Neural crest cell (in vitro differentiated cells): ENCODE results near the gene TMCC2. TPM values are rescaled to one million over a fixed set of nuclear protein-coding genes. Genes with fewer than 3 reads are reported as not detected.

Experiments
- DNase-seq: peaks from one replicate; pipeline ENCODE4 v3.0.0; 2021; ENCODE audit warnings: low read depth, mixed read lengths, low spot score
- H3K27ac Mint-ChIP-seq: one replicate; pipeline ENCODE4 v1.8.0; 2021; ENCODE audit warnings: mild to moderate bottlenecking, mixed read lengths; ENCODE audit not compliant: unreplicated experiment
- H3K27me3 Mint-ChIP-seq: 2 replicates; pipeline ENCODE4 v1.8.0; 2021; ENCODE audit warnings: low read depth, mild to moderate bottlenecking, mixed read lengths
- H3K36me3 Mint-ChIP-seq: 2 replicates; pipeline ENCODE4 v1.8.0; 2021; ENCODE audit warnings: low read depth, mild to moderate bottlenecking, mixed read lengths
- H3K4me1 Mint-ChIP-seq: 2 replicates; pipeline ENCODE4 v1.8.0; 2021; ENCODE audit warnings: mixed read lengths
- H3K4me3 Mint-ChIP-seq: one replicate; pipeline ENCODE4 v1.8.0; 2021; ENCODE audit warnings: mild to moderate bottlenecking, mixed read lengths
- H3K9me3 Mint-ChIP-seq: 2 replicates; pipeline ENCODE4 v1.8.0; 2021; ENCODE audit warnings: mixed read lengths
- total RNA-seq: library from RNA; stranded (reverse); gene quantifications from 2 replicates; pipeline ENCODE4 v1.2.1, GENCODE V29; 2021
- TF ChIP-seq, protein P1 (sequence below): fragments of 200-600 bp; sonication (generic); conservative IDR thresholded peaks from 2 replicates; pipeline ENCODE4 v1.5.0; 2021; ENCODE audit warnings: antibody characterized with exemption, mild to moderate bottlenecking

TMCC2 gene
- total RNA-seq, 1 donor from 2014 or later, result 16.1 TPM

DNA sequence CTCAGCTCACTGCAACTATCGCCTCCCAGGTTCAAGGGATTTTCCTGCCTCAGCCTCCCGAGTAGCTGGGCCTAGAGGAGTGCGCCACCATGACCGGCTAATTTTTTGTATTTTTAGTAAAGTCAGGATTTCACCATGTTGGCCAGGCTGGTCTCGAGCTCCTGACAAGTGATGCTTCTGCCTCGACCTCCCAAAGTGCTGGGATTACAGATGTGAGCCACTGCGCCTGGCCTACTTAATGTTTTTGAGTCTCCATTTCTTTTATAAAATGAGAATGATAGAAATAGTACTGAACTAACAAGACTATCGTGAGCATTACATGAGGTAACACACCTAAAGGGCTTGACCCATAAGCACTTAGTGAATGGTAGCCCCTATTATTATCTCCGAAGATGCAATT lies 72.4 kb downstream of the TMCC2 start:
- no peaks in the 10 kb centered on the region for H3K9me3 Mint-ChIP-seq
- peaks cover 72% of the 10 kb centered on the region for H3K4me1 Mint-ChIP-seq
- TF ChIP-seq, protein P1, sequence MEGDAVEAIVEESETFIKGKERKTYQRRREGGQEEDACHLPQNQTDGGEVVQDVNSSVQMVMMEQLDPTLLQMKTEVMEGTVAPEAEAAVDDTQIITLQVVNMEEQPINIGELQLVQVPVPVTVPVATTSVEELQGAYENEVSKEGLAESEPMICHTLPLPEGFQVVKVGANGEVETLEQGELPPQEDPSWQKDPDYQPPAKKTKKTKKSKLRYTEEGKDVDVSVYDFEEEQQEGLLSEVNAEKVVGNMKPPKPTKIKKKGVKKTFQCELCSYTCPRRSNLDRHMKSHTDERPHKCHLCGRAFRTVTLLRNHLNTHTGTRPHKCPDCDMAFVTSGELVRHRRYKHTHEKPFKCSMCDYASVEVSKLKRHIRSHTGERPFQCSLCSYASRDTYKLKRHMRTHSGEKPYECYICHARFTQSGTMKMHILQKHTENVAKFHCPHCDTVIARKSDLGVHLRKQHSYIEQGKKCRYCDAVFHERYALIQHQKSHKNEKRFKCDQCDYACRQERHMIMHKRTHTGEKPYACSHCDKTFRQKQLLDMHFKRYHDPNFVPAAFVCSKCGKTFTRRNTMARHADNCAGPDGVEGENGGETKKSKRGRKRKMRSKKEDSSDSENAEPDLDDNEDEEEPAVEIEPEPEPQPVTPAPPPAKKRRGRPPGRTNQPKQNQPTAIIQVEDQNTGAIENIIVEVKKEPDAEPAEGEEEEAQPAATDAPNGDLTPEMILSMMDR, result no peak
- no peaks in the 10 kb centered on the region for H3K27me3 Mint-ChIP-seq
- H3K27ac Mint-ChIP-seq, result peak overlapping the region; percentile 98
- no peak for DNase-seq
- H3K36me3 Mint-ChIP-seq, result peaks cover 10% of the 10 kb centered on the region
- peak overlapping the region; percentile 79 for H3K4me3 Mint-ChIP-seq

DNA sequence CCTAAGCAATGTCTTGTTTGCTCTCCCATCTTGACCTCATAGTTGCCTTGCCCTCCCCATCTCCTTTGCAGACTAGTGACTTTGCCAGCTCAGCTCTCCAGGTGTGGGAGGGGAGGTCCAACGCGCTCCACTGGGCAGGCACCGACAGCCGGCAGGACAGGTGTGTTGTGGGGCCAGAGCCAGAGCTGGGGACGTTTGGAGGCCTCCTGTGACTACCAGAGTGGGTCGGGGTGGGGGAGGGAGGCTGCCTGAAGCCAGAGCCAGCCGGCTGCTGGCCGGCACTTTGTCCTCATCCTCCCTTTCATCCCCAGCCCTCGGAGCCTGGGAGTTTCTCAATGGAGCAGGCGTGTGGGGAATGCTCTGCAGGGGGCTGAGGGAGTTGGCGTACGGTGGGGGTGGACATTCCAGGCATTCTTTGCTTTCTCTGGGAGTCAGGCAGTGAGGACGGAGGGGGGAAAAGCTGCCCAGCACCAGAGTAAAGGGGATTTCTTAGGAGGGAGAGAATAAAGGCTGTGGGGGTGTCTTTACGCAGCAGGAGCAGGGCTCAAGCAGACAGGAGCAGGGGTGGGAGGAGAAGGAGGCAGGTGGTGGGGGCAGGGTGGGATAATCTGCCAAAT lies 73.6 kb downstream of the TMCC2 start:
- DNase-seq, result peak; percentile 61
- TF ChIP-seq, protein P1, result no peak
- peak overlapping the region; percentile 79 for H3K4me3 Mint-ChIP-seq
- peaks cover 62% of the 10 kb centered on the region for H3K4me1 Mint-ChIP-seq
- peaks cover 13% of the 10 kb centered on the region for H3K36me3 Mint-ChIP-seq
- H3K9me3 Mint-ChIP-seq, result no peaks in the 10 kb centered on the region
- H3K27me3 Mint-ChIP-seq, result no peaks in the 10 kb centered on the region
- peak overlapping the region; percentile 98 for H3K27ac Mint-ChIP-seq

DNA sequence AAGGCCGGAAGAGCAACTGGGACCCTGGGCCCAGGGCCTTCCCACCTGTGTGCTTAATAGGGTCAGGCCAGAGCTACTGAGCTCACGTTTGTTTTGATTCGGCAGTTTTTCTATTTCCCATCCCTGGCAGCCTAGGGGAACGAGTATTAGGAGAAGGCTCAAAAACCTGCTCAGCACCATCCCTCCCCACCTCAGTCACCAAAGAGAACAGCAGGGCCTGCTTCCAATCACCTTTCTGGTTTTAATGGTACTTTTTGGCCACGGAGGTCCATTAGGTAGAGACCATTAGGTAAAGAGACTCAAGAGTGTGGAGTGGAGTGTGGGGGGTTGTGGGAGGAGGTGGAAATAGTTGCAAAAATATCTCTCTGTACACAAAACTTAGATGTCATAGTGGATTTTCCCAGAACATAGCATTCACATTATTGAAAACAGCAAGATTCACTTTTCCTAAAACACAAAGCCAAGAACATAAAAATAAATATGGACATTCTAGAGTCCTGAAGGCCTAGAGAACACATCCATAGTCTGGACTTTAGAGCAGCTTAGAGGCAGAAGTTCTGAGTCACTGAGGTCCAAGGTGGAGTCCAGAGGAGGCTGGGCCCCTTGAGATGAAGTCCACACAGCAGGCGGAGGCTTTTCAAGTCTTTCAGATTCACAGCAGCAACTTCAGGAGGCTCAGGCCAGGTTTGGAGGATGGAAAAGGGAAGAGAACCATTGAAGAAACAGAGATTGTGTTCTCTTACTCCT lies 74.3 kb downstream of the TMCC2 start:
- Mint-ChIP-seq H3K36me3 (peaks cover 16% of the 10 kb centered on the region), H3K9me3 (no peaks in the 10 kb centered on the region), H3K4me3 (peak overlapping the region; percentile 79), H3K27ac (peak overlapping the region; percentile 98), H3K27me3 (no peaks in the 10 kb centered on the region), H3K4me1 (peaks cover 60% of the 10 kb centered on the region)
- DNase-seq, result no peak
- TF ChIP-seq, protein P1, result no peak

DNA sequence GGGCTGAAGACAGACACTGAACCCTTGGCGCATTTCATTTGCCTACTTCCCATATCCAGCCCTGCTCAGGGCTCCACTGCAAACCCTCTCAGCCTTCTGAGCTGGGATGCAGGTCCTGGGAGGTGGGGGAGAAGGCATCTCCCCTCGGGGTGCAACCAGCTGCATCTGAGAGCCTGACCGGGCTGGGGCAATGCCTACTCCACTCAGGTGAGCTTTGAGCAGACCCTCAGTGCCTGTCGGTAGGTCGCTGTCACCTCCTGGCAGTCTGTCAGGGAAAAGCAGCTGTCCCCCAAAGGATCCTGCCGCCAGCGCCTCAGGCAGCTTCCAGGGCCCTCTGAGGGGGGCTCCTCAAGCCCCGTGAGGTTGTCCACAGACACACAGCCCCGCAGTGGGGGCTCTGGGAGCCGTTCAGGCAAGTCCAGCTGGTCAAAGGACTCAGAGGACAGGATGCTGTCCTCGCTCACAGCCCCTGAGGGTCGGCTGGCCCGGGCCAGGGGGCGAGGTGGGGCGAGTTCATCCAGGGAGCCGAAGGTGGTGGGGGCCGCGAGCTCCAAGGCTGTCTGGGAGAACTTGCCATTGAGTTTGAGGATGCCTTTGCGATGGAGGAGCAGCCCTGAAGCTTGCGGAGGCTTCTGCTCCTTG lies 75.6 kb downstream of the TMCC2 start:
- Mint-ChIP-seq H3K9me3 (no peaks in the 10 kb centered on the region), H3K36me3 (peaks cover 24% of the 10 kb centered on the region), H3K27ac (no peak overlapping the region), H3K4me1 (peaks cover 46% of the 10 kb centered on the region), H3K4me3 (no peak overlapping the region), H3K27me3 (no peaks in the 10 kb centered on the region)
- DNase-seq, result no peak
- TF ChIP-seq, protein P1, result no peak

DNA sequence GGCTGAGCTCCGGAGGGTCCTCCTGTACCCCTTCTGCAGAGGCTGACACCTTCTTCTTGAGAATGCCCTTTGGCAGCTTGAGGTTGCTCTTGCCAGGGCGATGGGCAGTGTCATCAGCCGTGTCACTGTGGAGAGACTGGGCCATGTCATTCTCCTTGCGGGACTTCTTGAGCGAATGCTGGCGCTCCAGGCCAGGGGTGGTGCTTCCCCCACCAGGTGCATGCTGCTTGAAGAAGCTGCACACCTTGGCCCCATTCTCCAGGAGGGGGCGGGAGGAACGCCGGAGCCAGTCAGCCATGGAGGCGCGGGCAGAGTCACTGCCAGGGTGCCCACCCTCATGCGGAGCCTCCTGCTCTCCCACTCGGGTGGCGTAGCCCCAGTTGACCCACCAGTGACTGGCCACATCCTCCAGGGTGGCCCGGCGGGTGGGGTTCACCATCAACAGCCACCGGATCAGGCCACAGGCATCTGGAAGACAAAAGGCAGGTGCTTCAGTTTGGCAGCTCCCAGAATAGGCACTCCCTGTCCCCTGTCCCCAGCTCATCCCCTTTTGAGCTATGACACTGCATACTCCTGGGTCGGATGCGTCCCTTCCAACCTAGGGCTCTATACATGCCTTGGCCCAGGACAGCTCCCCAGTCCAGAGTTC lies 76.4 kb downstream of the TMCC2 start:
- H3K4me3 Mint-ChIP-seq, result no peak overlapping the region
- no peaks in the 10 kb centered on the region for H3K9me3 Mint-ChIP-seq
- peak overlapping the region; percentile 37 for H3K27ac Mint-ChIP-seq
- DNase-seq, result no peak
- H3K27me3 Mint-ChIP-seq, result no peaks in the 10 kb centered on the region
- TF ChIP-seq, protein P1, result no peak
- peaks cover 40% of the 10 kb centered on the region for H3K4me1 Mint-ChIP-seq
- H3K36me3 Mint-ChIP-seq, result peaks cover 27% of the 10 kb centered on the region
